Neural progenitor cell (in vitro differentiated cells): ENCODE results near the gene SLC10A1.

Source experiments
- EZH2phosphoT487 ChIP-seq: fragments of 200-600 bp; sonication (generic); IDR thresholded peaks from 2 replicates; pipeline ENCODE4 v1.6.1; 2017; ENCODE audit warnings: antibody characterized with exemption
- TF ChIP-seq, protein P1 (sequence below): fragments of 200-600 bp; sonication (generic); IDR thresholded peaks from 2 replicates; pipeline ENCODE4 v1.5.1; 2017; ENCODE audit warnings: antibody characterized with exemption, mild to moderate bottlenecking

DNA sequence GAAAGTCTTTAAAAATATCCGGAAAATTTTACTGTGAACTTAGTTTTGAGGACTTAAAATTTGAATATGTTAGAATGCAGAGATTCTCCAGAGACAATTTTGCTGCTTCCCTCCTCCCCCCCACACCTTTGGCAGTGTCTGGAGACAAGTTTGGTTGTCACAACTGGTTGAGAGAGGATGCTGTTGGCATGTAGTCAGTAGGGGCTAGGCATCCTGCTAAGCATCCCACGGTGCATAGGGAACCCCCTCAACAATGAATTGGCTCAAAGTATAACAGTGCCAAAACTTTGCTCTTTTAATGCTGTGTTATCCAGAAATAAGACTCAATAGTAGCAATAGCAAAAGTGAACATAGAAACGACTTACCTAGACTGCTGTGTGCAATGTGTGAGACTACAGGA, 26.5 kb downstream of the SLC10A1 start:
- TF ChIP-seq, protein P1, sequence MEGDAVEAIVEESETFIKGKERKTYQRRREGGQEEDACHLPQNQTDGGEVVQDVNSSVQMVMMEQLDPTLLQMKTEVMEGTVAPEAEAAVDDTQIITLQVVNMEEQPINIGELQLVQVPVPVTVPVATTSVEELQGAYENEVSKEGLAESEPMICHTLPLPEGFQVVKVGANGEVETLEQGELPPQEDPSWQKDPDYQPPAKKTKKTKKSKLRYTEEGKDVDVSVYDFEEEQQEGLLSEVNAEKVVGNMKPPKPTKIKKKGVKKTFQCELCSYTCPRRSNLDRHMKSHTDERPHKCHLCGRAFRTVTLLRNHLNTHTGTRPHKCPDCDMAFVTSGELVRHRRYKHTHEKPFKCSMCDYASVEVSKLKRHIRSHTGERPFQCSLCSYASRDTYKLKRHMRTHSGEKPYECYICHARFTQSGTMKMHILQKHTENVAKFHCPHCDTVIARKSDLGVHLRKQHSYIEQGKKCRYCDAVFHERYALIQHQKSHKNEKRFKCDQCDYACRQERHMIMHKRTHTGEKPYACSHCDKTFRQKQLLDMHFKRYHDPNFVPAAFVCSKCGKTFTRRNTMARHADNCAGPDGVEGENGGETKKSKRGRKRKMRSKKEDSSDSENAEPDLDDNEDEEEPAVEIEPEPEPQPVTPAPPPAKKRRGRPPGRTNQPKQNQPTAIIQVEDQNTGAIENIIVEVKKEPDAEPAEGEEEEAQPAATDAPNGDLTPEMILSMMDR, result no peak
- TF ChIP-seq EZH2phosphoT487, result no peak
